NCI-H774 (cell line): ENCODE measurements around the gene GRAMD4.
A peak's percentile ranks its signal among the peaks of the same experiment; 100 is the strongest.

ENCODE experiments used
- DNase-seq: peaks from one replicate; lab custom pipeline; 2025; lab: John Stamatoyannopoulos, UW

The GRAMD4 gene

DNA sequence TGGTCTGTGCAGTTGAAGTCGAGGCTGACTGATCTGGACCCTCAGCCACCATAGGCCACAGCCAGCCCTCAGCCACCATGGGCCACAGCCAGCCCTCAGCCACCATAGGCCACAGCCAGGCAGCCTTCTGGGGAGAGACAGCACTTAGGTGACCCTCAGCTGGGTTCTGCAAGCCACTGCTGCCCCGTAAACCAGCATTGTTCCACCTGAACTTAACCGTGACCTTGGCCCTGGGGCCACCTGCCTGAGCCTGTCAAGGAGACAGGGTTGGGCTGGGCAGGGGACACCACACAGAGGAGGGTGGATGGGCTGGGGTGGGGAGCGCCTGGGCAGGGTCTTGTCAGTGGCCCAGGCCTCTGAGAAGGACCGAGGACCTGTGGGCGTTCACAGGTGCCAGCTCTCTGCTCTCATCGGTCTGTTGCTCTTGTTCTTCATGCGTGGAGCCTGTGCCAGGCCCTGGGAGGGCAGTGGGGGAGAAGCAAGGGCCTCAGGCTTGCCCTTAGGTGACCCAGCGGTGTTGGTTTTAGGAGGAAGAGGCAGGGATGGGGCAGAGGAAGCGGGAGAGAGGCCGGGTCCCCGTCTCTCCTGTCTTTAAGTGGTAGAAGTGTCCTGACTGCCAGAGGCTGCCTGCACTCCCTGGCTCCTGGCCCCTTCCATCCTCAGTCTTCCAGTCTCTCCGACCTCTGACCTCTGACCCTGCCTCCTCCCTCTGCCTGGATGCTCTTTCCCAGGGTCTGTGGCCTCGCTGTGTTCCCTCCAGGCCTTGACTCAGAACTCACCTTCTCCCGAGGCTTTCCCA, 36.9 kb downstream of the GRAMD4 start:
- no peak for DNase-seq

GRCh38 chr22:46657655-46657953, 37.4 kb downstream of the GRAMD4 start:
- no peak for DNase-seq

- no peak for DNase-seq
Measured at GRCh38 chr22:46657996-46658947, 38.1 kb downstream of the GRAMD4 start.

DNA sequence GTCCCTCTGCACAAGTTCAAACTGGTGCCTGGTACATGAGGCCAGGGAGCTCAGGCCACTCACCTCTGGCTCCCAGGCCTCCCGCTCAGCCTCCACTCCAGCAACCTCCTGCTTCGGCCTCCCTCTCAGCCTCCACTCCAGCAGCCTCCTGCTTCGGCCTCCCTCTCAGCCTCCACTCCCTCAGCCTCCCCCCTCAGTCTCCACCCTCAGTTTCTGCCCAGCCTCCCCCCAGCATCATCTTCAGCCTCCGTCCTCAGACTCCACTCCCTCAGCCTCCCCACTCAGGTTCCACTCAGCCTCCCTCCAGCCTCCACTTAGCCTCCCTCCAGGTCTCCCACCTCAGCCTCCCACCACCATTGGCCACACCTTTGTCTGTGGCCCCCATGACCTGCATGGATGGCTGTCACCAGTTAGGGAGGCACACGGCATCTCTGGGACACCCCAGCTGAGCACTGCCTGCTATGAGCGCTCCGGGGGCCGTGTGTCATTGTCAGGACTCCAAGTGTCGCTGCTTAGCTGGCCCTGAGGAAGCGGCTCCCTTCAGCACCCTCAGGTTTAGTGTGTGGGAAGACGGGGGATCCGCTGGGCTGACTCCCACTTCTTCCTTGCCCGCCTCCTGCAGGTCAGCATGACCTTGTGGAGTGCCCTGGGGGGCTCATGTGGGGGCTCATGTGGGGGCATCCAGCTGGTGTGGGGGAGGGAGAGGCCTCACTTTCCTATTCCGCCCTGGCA, 39.0 kb downstream of the GRAMD4 start:
- no peak for DNase-seq

- DNase-seq: no peak
Measured at GRCh38 chr22:46659791-46660186, 39.6 kb downstream of the GRAMD4 start.

DNA sequence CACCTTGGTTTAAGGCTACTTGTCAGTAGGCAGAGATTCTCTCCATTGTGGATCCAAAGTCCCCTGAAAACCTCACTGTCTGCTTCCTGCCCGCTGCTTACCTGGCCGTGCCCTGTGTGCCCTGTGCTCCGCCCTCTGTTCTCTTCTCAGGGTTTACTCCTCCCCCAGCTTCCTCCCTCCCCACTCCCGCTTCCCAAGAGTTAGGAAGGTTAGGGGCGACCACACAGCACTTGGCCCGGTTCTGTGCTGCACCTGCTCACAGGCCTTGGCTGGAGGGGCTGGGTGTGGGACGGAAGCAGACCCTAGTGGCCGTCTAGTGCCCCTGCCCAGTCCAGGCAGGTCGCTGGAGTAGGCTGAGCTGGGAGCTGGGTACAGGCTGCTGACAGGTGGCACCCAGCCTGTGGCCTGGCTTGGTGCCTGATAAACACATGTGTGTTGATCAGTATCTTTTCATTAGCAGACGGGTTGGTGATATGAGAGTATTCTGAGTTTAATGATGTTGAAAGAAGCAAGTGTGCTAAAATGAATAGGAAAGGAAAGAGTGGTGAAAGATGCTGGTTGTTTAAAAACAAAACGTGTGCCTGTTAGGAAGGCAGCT, 40.5 kb downstream of the GRAMD4 start:
- DNase-seq: peak; percentile 49

DNA sequence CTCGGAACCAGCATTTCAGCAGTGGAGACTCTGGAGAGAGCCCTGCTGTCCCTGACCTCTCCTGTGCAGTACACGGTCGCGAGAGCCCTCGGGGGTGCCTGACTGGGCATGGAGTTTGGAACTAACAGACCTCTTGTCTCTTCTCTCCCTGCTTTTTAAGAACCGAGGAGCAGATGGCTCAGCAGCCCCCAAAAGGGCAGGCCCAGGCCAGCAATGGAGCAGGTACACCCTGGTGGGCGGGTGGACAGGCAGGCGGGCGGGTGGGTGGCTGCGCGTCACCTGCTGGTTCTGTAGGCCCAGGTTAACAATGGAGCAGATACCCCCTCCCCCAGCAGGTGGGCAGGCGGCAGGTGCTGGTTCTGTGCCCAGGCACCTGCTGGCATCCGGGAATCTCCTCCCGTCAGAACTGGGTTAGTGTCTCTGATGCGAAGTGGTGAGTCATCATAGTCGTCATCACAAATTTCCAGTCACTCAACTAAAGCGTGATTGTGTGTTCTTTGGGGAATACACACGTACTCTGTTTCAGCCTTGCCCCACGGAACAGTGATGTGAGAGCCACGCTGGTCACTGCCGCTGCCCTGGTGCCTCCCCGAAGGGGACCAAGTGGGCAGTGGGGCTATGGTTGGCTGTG, 41.1 kb downstream of the GRAMD4 start:
- DNase-seq: peak; percentile 63

DNA sequence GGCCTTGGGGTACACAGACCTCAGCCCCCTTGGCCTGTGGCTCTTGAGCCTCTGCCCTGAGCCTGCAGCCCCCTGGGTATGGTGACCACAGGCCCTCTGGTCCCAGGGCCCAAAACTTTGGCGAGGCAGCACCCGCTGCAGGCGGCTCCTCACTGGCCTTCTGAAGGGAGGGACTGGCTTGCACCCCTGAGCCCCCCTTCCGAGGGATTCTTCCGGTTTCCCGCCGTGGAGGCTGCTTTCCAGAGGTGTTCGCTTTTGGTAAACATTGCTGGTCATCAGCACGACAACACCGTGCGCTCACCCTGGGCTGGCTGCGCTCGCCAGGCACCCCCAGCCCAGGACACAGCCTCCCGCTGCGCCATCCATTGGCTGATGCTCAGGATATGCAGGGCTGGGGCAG, 42.0 kb downstream of the GRAMD4 start:
- DNase-seq: no peak

DNA sequence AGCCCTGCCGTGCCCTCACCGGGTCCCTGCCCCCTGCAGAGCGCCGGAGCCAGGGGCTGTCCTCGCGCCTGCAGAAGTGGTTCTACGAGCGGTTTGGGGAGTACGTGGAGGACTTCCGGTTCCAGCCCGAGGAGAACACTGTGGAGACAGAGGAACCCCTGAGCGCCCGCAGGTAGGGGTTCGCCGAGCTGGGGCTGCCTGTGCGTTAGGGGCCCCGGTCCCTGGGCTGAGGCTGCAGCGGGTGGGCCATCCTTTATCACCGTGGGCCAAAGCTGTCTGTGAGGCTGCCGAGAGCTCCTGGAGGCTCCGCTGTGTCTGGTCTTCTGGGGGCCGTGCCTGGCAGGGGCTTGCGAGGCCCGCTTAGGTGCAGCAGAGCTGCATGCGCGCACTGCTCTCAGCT, 42.8 kb downstream of the GRAMD4 start:
- no peak for DNase-seq

- DNase-seq: no peak
Measured at GRCh38 chr22:46663436-46664100, 43.4 kb downstream of the GRAMD4 start.

GRCh38 chr22:46664301-46664855, 44.2 kb downstream of the GRAMD4 start:
- DNase-seq: no peak

GRCh38 chr22:46665151-46665695, 45.0 kb downstream of the GRAMD4 start:
- no peak for DNase-seq

DNA sequence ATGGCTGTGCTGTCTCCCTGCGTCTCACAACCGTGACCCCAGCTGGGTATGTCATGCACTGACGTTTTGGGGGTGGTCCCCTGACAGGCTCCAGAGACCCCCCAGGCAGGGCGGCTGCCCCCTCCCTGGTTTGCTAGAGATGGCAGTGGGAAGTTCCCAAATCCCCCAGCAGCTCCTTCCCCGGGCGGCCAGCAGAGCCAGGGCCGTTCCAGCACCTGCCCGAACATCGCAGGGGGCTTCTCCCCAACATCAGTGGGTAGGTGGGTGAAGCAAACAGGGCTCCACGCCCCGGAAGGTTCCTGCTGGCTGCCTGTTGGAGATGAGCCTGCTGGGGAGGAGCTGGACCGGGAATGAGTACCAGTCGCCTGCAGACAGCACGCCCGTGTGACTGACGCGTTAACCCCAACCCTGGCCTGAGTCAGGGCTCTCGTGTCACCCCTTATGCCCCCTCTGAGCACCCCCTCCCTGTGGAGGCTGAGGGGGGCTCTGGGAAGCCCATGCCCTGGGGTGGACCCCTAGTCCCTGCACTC, 45.6 kb downstream of the GRAMD4 start:
- no peak for DNase-seq

- DNase-seq: no peak
Measured at GRCh38 chr22:46666577-46667244, 46.5 kb downstream of the GRAMD4 start.

- no peak for DNase-seq
Measured at GRCh38 chr22:46667245-46667623, 47.0 kb downstream of the GRAMD4 start.

GRCh38 chr22:46668116-46668515, 47.9 kb downstream of the GRAMD4 start:
- DNase-seq: no peak

DNA sequence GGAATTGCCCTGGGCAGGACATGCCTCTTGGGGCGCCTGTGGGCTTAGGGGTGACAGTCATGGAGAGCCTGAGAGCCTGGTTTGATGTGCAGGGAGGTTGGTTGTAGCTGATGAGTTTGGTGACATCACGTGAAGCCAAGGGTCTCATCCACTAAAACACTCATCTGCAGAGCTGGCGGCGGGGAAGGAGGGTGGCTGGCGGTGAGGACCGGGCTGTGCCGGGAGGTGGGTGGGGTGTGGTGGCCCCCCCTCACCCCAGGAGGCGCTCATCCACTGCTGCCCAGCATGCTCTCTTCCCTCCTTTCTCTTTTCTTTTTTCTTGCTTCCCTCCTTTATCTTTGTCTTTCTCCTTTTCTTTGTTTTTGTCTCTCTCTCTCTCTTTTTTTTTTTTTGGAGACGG, 49.0 kb downstream of the GRAMD4 start:
- DNase-seq: no peak

DNA sequence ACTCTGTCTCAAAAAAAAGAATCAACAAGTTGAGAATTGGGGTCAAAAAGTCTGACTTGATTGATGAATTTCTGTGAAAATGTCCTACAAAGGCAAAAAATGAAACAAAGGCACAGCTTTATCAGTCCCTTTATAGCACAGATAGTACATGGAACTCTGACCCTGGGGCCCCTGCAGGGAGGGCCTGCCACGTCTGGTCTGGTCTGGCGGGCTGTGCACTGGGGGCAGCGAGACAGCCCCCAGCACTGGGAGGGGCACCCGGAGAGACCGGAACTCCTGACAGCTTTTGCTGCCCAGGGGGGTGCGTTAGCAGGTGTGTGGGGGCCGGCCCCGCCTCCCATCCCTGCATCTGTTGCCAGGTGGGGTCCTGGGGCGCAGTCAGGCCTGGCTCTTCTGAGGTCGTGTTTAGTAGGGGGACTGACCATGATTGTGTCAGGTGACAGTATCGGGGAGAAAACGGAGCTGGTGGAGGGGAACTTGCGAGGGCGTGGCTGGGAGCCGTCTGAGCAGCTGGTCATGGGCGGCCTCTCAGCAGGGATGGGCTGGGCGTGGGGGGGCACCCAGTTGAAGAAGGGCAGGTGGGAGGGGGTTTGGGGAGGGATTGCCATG, 51.7 kb downstream of the GRAMD4 start:
- DNase-seq: no peak

- no peak for DNase-seq
Measured at GRCh38 chr22:46672731-46673130, 52.5 kb downstream of the GRAMD4 start.
